GM19239 (cell line): ENCODE results near the gene PLEKHA4.
"Not testable (repeated sequence)": the region's sequence is repeated elsewhere in the genome, so short reads cannot be mapped to it uniquely, and the experiment has no call there.

Experiments
- DNase-seq: peaks from one replicate; pipeline ENCODE4 v3.0.0; 2011; ENCODE audit warnings: low spot score; ENCODE audit not compliant: insufficient read length
- FAIRE-seq: peaks from 2 replicates; lab custom pipeline; 2011; peaks lifted over from hg19 to GRCh38; lab: Jason Lieb, UNC

Gene PLEKHA4, protein sequence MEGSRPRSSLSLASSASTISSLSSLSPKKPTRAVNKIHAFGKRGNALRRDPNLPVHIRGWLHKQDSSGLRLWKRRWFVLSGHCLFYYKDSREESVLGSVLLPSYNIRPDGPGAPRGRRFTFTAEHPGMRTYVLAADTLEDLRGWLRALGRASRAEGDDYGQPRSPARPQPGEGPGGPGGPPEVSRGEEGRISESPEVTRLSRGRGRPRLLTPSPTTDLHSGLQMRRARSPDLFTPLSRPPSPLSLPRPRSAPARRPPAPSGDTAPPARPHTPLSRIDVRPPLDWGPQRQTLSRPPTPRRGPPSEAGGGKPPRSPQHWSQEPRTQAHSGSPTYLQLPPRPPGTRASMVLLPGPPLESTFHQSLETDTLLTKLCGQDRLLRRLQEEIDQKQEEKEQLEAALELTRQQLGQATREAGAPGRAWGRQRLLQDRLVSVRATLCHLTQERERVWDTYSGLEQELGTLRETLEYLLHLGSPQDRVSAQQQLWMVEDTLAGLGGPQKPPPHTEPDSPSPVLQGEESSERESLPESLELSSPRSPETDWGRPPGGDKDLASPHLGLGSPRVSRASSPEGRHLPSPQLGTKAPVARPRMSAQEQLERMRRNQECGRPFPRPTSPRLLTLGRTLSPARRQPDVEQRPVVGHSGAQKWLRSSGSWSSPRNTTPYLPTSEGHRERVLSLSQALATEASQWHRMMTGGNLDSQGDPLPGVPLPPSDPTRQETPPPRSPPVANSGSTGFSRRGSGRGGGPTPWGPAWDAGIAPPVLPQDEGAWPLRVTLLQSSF

DNA sequence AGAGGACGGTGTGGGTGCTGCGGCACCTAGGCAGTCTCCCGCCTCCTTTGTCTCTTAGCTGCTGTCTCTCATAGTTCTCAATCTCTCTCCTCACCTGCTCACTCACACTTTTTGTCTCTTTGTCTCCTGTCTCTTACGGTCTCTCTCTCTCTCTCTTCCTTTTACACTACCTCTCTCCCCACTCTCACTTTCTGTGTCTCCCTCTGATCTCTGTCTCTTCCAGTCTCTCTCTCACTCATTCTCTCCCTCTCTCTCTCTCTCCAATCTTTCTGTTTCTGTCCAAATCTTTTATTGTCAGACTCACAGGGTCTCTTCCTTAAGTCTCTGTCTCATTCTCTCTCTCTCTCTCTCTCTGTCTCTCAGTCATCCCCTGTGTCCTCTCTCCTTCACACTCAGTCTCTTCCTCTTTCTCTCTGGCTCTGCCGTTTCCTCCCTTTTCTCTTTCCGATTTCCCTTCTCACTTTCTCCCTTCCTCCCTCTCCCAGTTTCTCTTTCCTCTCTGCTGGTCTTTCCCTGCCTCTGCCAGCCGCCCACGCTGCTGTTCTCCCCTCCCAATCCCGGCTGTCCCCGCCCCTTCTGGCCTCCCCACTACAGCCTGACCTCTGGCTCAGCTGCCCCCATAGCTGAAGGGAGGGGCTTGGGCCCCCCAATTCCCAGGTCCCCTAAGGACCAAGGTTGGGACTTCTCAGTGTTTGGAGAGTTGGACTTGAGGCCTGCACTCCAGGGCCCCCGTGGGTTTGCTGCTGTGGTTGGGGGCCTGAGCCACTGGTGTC lies at the start of gene PLEKHA4:
Gene PLEKHA4 (minus strand): TSS at position 504 of the 773 bp plus-strand sequence. CDS start 997 bp downstream, outside the sequence.
- FAIRE-seq (no peak), DNase-seq (no peak)

DNA sequence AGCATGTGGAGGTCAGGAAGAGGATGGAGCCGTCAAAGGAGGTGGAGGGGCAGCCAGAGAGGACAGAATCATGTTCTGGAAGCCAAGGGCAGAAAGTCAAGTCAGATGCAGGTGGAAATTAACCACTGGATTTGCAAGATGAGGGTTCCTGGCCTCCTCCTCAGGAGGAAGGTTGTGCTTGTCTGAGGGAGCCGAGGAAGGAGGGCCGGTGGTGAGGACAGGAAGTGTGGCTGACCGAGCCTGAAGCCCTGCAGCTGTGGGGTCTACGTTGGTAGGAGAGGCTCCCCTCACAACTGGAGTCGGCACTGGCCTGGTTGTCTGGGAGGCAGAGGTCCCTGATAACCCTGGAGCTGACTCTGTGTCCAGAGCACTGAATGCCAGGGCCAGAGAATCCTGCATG lies 49.7 kb upstream of the PLEKHA4 start:
- DNase-seq (peak; percentile 31), FAIRE-seq (no peak)

DNA sequence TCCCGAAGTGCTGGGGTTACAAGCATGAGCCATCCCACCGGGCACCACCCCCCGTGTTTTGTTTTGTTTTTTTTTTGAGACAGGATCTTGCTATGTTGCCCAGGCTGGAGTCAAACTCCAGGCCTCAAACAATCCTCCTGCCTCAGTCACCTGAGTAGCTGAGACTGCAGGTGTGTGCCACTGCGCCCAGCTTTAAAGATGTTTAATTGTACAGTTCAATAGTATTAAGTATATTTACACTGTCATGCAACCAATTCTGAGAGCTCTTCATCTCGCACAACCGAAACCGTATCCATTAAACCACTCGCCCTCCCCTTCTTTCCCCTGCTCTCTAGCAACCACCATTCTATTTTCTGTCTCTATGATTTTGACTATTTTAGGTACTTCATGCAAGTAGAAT lies 47.3 kb upstream of the PLEKHA4 start:
- DNase-seq, result no peak
- no peak for FAIRE-seq

DNA sequence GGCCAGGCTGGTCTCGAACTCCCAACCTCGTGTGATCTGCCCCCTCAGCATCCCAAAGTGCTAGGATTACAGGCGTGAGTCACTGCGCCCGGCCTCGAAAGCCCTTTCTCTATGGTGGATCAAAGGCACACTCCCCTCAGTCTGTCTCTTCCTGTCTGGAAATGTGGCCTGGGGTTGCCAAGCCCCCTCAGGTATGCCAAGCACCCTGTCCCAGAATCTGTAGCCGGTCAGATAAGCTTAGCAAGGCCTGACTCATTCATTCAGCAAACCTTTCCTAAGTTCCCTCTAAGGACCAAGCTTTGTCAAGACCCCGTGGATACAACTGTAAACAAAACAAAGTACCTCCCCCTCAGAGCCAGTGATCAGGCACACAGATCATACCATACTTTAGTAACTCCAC lies 45.8 kb upstream of the PLEKHA4 start:
- DNase-seq (no peak), FAIRE-seq (no peak)

DNA sequence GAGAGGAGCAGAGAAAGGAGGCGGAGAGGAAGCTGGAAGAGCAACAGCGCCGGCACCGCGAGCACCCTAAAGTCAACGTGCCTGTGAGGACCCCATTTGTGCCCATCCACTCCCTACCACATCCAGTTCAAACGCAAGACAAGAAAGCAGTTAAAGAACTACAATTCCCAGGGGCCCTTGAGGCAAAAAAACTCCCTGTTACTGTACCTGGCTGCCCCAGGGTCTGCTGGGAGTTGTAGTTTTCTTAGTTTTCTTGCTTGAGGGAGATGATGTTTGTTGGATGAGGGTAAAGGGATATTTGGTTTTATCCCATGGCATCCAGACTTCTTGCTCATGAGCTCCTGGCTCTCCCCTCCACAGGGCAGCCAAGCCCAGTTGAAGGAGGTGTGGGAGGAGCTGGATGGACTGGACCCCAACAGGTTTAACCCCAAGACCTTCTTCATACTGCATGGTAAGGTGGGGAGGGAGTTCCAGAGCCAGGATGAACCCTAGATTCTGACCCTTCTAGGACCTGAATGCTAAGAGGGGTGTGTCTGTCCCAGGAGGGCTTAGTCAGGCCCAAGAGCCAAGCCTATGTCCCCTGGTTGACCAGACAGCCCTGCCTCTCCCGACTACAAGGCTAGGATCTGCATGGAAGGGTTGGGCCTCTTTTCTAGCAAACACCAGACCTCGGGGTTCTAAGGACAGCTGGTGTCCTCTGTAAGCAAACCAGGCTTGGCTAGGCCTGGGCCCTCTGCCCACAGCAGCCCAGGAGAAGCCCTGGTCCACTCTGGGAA lies 44.9 kb upstream of the PLEKHA4 start:
- DNase-seq (no peak), FAIRE-seq (no peak)

DNA sequence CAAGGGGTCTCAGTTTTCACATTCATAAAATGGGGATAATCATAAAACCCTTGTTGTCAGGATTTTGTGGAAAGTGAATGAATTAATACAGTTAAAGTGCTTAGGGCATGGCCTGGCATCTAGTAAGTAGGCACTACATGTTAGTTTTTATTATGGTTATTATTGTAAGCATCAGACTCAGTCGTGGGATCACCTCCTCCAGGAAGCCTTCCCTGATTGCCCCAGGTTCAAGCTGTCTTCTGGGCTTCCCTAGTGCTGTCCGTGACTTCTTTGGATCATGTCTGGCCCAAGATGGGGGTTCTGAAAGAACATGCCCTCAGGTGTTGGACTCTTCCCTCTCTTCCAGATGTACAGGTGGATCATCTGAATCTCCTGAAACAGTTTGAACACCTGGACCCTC lies 42.4 kb upstream of the PLEKHA4 start:
- FAIRE-seq, result no peak
- DNase-seq, result no peak

DNA sequence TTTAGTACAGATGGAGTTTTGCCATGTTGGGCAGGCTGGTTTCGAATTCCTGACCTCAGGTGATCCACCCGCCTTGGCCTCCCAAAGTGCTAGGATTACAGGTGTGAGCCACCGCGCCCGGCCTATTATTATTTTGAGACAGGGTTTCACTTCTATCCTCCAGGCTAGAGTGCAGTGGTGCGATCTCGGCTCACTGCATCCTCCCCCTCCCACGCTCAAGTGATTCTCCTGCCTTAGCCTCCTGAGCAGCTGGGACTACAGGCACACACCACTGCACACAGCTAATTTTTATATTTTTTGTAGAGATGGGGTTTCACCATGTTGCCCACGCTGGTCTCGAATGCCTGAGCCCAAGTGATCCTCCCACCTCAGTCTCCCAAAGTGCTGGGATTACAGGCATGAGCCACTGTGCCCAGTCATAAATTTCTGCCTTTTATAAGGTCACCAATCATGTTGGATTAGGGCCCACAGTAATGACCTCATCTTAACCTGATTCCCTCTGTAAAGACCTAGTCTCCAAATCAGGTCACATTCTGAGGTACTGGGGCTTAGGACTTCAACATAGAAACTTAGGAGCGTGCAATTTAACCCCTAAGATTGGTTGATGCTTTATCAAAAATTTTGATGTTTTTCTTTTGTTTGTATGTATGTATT lies 41.1 kb upstream of the PLEKHA4 start:
- not testable (repeated sequence) for DNase-seq
- peak; percentile 40 for FAIRE-seq

DNA sequence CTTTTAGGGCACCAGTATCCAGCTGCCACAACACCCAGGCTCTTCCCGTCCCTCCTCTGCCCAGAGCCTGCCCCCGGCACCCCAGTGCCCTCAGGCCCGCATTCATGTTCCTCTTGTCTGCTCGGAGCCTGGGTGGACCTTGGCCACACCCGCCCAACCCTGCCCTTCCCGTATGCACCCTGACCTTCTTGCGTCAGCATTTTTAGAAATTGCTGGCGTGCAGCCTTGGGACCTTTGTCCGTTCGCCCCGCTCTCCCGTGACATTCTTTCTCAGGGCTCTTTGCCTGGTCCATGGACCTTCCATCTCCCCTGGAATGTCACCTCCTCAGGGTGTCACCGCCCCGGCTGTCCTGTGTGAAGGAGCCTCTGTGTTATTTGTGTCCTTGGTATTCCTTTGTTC lies 39.3 kb upstream of the PLEKHA4 start:
- FAIRE-seq (no peak), DNase-seq (no peak)

DNA sequence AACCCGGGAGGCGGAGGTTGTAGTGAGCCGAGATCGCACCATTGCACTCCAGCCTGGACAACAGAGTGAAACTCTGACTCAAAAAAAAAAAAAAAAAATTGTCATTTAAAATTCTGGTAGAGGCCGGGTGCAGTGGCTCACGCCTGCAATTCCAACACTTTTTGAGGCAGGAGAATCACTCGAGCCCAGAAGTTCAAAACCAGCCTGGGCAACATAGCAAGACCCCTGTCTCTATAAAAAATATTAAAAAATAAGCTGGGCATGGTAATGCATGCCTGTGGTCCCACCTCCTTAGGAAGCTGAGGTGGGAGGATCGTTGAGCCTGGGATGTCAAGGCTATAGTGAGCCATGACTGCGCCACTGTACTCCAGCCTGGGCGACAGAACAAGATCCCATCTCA lies 37.9 kb upstream of the PLEKHA4 start:
- FAIRE-seq, result no peak

DNA sequence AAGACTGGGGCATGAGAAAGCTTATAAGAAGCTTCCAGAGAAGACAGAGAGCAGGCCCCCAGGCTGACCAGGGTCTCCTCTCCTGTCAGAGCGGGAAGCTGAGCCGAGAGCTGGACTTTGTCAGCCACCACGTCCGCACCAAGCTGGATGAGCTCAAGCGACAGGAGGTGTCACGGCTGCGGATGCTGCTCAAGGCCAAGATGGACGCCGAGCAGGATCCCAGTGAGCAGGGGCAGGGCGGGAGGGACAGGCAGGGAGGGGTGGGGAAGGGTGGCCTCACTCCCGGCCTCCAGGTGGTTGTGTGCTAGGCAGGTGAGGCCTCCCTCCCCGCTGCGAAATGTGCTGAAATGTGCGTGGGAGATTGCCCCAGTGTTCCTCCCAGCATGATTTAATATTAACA lies 37.2 kb upstream of the PLEKHA4 start:
- FAIRE-seq, result no peak
- no peak for DNase-seq

More for the DNA sequence above, 37.9 kb upstream of the PLEKHA4 start:
- no peak for DNase-seq

DNA sequence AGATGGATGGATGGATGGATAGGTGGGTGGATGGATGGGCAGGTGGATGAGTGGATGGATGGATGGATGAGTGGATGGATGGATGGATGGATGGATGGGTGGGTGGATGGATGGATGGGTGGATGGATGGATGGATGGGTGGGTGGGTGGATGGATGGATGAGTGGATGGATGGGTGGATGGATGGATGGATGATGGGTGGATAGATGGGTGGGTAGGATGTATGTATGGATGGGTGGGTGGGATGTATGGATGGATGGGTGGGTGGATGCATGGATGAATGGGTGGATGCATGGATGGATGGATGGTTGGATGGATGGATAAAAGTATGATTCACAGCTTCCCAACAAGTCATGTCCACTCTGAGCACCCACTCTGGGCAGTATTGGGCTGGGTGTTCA lies 35.4 kb upstream of the PLEKHA4 start:
- not testable (repeated sequence) for DNase-seq, FAIRE-seq

DNA sequence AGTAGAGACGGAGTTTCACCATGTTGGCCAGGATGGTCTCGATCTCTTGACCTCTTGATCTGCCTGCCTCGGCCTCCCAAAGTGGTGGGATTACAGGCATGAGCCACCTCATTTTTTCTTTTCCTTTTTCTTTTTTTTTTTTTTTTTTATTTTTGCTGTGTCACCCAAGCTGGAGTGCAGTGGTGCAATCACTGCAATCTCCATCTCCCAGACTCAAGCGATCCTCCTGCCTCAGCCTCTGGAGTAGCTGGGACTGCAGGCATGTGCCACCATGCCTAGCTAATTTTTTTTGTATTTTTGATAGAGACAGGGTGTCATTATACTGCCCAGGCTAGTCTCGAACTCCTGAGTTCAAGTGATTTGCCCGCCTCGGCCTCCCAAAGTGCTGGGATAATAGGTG lies 33.9 kb upstream of the PLEKHA4 start:
- not testable (repeated sequence) for DNase-seq, FAIRE-seq

DNA sequence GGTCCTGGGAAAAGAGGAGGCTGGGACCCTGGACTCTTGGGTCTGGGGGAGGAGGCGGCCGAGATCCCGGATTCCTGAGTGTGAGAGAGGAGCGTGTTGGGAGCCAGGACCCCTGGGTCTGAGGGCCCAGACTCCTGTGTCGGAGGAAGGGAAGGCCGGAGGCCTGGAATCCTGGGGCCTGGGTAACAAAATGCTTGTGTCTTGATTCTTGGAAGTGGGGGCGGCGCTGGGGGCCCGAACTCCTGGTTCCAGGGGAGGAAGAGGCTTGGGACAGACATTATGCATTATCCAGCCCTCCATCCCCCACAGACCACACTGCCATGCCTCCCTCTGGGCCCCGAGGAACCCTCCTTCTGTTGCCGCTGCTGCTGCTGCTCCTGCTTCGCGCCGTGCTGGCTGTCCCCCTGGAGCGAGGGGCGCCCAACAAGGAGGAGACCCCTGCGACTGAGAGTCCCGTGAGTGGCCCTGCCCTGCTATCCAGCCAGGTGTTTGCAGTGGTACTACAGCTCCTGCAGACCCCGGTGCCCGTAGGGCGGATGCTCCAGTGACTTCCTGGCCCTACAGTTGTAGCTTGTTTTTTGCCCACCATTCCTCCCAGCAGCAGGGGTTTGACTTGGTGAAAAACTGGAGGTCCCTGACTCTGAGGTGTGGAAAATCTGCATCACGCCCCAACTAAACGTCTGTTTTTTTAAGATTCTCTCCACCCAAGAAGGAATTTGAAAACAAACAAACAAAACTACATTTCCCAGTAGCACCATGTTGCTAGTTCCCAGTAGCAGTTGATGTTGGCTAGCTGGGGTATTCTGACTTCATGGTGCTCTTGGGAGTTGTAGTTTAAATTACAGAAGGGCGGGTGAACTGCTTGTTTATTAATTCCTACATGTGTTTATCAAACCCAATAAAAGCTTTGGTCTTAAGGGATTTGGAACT lies 32.3 kb upstream of the PLEKHA4 start:
- FAIRE-seq, result peak; percentile 90
- DNase-seq, result peak; percentile 65

DNA sequence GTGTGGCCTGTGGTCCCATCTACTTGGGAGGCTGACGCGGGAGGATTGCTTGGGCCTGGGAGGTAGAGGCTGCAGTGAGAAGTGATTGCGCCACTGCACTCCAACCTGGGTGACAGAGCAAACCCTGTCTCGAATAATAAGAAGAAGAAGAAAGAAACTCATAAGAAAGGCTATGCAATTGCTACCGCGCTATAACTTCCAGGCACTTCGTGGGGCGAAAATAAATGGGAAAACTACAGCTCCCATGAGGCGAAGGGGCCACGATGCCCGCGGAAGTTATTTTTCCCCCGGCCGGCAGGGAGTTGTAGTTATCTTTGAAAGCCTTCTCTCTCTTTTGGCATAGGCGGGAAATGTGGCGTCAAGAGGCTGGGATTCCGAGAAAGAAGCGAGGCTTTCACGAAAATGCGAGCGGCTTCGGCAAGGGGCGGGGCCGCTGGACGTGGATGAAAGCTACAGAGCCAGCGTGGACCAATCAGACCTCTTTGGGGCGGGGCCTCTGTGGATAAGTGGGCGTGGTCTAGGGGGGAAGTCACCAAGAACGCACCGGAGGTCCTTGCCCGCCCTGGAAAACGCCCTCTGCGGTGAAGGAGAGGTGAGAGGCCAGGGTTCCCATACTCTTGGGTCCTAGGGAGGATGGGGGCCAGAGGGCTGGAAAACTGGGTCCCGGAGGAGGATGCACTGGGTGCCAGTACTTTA lies 31.5 kb upstream of the PLEKHA4 start, which contains the start of gene NUCB1:
Gene NUCB1 (plus strand): TSS at position 532 of the 696 bp plus-strand sequence. CDS start 485 bp downstream, outside the sequence.
- FAIRE-seq, result peak; percentile 98
- DNase-seq, result peak; percentile 98

DNA sequence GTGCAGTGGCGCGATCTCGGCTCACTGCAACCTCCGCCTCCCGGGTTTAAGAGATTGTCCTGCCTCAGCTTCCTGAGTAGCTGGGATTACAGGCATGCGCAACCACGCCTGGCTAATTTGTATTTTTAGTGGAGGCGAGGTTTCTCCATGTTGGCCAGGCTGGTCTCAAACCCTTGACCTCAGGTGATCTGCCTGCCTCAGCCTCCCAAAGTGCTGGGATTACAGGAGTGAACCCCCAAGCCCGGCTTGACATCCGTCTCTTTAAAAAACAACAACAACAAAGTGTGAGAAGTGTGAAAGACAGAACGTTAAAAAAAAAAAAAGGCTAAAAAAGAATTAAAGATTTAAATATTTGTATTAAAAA lies 31.0 kb upstream of the PLEKHA4 start:
- not testable (repeated sequence) for DNase-seq, FAIRE-seq

DNA sequence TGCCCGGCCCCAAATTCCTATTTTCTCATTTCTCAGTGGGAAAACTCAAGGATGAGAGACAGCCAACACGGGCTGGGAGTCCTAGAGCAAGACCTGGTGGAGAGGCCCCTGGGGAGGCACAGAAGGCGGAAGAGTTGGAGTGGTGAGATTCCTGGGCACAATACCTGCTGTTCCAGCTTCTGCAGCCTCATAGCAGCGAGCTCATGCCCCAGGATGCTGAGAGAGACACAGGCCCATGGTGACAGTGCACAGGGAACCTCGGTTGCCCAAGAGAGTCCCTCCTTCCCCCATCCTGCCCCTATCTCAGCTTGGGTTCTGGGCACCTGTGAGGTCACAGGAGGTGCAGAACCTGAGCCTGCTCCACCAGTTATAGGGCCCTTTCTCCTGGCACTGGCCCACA lies 28.8 kb upstream of the PLEKHA4 start:
- no peak for FAIRE-seq
- DNase-seq, result no peak

DNA sequence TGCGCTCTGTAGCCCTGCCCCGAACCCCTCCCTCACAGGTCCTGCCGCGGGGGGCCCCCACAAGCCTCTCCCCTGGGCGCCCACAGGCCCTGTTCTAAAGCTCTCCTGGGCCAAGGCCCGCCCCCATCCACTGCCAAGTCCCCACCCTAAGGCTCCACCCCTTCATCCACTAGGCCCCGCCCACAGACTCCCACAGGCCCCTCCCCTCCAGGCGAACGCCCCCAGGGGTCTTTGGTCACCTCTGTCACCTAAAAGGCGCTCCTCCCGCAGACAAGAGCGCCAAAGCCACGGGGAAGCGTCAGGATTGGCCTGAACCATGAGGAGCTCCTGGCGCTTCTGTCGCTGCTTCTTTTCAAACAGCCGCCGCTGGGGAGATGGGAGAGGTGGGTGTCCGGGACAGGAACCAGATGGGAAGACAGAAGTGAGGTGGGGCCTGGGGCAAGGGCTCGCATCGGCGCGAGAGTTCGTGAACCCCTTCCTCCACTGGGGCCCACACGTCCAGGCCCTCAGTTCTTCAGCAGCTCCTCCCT lies 27.8 kb upstream of the PLEKHA4 start:
- FAIRE-seq, result no peak
- no peak for DNase-seq
